ENCODE results near the gene IL22.

GRCh38 chr12:68206446-68206845, 47.0 kb downstream of the IL22 start:
- TF ChIP-seq CTCF (IDR thresholded peaks at IDR 0.05; ENCODE audit: insufficient read depth, low read length) (no peak), POLR2AphosphoS5 (IDR thresholded peaks at IDR 0.05; ENCODE audit: low read depth) (no peak), GABPA (IDR thresholded peaks at IDR 0.05; ENCODE audit: low read depth) (no peak), REST (IDR thresholded peaks at IDR 0.05; ENCODE audit: insufficient replicate concordance, low read depth) (no peak)

Measured in HL-60 (cell line).